ENCODE data around the gene GPR68.

DNA sequence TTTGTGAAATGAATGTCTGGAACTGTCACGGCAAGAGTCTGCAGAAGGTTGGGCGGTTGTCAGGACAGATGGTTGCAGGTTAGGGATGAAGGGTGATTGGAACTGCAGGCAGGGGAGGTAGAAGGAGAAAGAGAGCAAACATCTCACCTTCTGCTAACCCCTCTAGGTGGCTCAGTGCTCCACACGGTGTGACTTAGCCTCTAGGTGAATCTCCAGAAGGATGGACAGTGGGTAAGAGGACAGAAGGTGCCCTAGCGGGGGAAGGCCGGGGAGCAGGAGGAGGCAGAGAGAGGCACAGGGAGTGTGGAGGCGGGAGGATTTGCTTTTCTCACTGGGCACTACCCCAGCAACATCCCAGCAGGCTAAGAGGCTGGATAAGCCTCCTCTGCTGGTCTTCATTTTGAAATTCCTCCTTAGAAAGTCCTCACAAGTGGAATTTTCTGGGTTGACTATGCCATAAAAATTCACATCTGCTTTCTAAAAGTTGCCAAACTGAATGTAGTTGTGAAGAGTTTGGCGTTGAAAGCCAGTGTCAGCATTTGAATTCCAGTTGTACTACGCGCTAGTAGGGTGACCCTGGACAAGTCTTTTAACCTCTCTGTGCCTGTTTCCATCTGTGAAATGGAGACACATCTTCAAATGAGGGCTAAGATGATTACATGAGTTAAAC lies 10.7 kb upstream of the GPR68 start:
- TF ChIP-seq, protein P1, sequence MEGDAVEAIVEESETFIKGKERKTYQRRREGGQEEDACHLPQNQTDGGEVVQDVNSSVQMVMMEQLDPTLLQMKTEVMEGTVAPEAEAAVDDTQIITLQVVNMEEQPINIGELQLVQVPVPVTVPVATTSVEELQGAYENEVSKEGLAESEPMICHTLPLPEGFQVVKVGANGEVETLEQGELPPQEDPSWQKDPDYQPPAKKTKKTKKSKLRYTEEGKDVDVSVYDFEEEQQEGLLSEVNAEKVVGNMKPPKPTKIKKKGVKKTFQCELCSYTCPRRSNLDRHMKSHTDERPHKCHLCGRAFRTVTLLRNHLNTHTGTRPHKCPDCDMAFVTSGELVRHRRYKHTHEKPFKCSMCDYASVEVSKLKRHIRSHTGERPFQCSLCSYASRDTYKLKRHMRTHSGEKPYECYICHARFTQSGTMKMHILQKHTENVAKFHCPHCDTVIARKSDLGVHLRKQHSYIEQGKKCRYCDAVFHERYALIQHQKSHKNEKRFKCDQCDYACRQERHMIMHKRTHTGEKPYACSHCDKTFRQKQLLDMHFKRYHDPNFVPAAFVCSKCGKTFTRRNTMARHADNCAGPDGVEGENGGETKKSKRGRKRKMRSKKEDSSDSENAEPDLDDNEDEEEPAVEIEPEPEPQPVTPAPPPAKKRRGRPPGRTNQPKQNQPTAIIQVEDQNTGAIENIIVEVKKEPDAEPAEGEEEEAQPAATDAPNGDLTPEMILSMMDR (conservative IDR thresholded peaks at IDR 0.05; ENCODE audit: low read length) = peak; percentile 38; the same call in 1 of the 2 replicates
- TF ChIP-seq EZH2phosphoT487 (IDR thresholded peaks at IDR 0.05; ENCODE audit: borderline replicate concordance, low read depth, low read length) = no peak

All from OCI-LY7 (cell line).